ENCODE data around the gene TSHB. TPM values are rescaled to one million over a fixed set of nuclear protein-coding genes. Genes with fewer than 3 reads are reported as not detected.
A peak's percentile ranks its signal among the peaks of the same experiment; 100 is the strongest.

TSHB gene
- total RNA-seq, 1 experiment from 2014 or later = not detected

GRCh38 chr1:115052454-115053083, 22.9 kb downstream of the TSHB start:
- in situ Hi-C loops (cut with HindIII; ENCODE audit: low pct_unique_long_range_greater_than_20kb, low sequenced_read_pairs) = no loop called here
- DNase-seq (ENCODE audit: low read depth) = peak; percentile 52

DNA sequence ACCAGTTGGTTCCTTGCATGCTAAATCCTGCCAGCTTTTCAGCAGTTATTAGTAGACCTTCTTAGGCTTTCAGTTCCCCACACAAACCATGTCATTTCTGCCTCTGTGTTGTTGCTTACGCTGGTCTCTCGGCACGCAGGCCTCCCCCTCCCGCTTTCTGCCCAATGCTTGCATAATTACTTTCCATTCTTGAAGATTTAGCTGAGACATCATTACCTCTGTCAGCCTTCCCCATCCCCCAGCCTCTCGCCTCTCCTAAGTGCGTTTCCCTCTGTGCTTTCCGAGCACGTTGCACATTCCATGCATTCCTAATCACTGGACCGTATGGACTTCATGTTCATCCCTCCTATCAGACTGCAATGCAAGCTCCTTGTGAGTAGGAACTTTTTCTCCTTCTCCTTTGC, 26.8 kb downstream of the TSHB start:
- in situ Hi-C loops (cut with HindIII; ENCODE audit: low pct_unique_long_range_greater_than_20kb, low sequenced_read_pairs) = no loop called here
- DNase-seq (ENCODE audit: low read depth) = peak; percentile 90

DNA sequence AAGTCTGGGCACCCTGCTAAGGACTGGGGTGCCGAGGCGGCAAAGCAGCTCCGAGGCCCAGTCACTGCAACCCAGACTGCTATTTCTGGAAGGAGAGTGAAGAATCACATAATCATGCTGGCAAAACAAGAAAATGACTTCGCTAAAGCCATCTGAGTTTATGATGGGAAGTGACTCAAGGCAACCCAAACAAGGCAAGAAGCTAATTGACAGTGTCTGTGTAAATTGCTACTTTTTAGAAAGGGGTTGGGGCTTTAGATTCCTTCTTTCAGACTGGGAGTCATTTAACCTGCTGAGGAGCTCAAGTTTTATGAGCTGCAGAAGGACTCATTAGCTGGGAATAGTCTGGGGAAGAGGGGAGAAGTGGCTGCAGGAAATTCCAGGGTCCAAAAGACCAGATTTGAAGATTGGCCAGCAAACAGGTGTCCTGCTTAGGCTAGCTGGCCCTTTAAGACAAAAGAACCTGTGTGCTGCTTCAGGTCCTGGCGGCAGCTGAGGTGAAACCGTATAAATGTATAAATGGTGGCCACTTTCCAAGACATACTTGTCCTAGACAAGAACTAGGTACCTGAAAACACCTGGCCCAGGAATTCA, 28.1 kb downstream of the TSHB start:
- DNase-seq (ENCODE audit: low read depth) = no peak
- in situ Hi-C loops (cut with HindIII; ENCODE audit: low pct_unique_long_range_greater_than_20kb, low sequenced_read_pairs) = no loop called here

- DNase-seq (ENCODE audit: low read depth) = no peak
- in situ Hi-C loops (cut with HindIII; ENCODE audit: low pct_unique_long_range_greater_than_20kb, low sequenced_read_pairs) = no loop called here
Measured at GRCh38 chr1:115059316-115059715, 29.7 kb downstream of the TSHB start.

DNA sequence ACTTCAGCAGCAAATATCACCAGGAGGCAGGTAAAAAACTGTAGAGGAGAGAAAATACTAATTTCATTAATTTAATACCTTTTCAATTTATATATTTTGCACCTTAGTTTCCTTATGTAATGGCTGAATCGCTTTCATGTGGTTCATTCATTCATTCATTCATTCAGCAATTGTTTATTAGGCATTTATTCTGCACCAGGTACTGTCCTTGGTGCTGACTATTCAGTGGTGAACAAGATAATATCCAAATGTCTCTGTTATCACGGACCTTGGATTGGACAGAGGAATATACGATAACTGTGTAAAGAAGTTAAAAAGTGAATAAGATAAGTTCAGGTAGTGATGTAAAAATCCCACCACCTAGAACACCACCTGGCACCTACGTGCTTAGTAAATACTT, 30.9 kb downstream of the TSHB start:
- in situ Hi-C loops (cut with HindIII; ENCODE audit: low pct_unique_long_range_greater_than_20kb, low sequenced_read_pairs) = no loop called here
- no peak for DNase-seq (ENCODE audit: low read depth)

- in situ Hi-C loops (cut with HindIII; ENCODE audit: low pct_unique_long_range_greater_than_20kb, low sequenced_read_pairs) = no loop called here
- peak; percentile 62 for DNase-seq (ENCODE audit: low read depth)
Measured at GRCh38 chr1:115062542-115063004, 32.9 kb downstream of the TSHB start.

DNA sequence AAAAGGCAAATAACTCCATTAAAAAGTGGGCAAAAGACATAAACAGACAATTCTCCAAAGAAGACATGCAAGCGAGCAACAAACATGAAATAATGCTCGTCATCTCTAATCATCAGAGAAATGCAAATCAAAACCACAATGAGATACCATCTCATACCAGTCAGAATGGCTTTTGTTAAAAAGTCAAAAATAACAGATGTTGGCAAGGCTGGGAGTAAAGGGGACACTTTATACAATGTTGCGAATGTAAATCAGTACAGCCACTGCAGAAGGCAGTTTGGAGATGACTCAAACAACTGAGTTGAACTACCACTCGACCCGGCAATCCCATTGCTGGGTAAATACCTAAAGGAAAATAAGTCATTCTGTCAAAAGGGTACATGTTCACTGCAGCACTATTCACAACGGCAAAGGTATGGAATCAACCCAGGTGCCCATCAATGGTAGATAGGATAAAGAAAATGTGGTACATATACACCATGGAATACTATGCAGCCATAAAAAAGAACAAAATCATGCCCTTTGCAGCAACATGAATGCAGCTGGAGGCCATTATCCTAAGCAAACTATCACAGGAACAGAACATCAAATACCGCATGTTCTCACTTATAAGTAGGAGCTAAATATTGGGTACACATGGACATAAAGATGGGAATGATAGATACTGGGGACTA, 33.7 kb downstream of the TSHB start:
- in situ Hi-C loops (cut with HindIII; ENCODE audit: low pct_unique_long_range_greater_than_20kb, low sequenced_read_pairs) = no loop called here
- peak; percentile 18 for DNase-seq (ENCODE audit: low read depth)

- no peak for DNase-seq (ENCODE audit: low read depth)
- in situ Hi-C loops (cut with HindIII; ENCODE audit: low pct_unique_long_range_greater_than_20kb, low sequenced_read_pairs) = no loop called here
Measured at GRCh38 chr1:115064461-115064860, 34.8 kb downstream of the TSHB start.

- in situ Hi-C loops (cut with HindIII; ENCODE audit: low pct_unique_long_range_greater_than_20kb, low sequenced_read_pairs) = no loop called here
- DNase-seq (ENCODE audit: low read depth) = no peak
Measured at GRCh38 chr1:115065021-115065420, 35.4 kb downstream of the TSHB start.

DNA sequence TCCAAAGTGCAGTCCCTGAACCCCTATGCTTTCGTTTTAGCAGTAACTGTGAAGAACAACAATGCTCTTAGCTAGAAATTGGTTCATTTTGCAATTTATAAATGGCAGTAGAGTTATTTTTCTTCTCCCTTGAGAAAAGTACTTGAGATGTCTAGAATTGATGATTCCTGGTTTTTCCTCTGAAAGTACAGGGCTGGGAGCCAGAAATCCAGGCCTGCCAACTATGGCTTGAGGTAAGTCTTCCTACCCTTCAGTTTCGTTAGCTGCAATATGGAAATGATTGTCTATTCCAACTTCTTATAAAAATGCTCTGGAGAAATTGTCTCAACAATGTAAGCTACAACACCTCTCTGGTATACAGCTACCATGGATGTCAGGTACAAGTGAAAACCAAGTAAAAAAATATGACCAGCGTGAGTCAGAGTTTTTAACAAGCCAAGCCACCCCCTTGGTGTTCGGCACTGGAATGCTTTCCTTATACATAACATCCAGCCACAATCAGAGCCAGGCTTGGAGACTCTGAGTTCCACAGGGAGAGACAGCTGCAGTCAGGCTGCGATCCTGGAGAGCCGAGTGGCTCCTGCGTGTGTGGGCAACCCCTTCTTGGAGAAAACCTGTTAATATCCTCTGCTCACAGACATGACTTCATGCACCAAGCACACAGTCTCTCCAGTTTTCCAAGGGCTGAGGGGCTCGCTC, 37.7 kb downstream of the TSHB start:
- in situ Hi-C loops (cut with HindIII; ENCODE audit: low pct_unique_long_range_greater_than_20kb, low sequenced_read_pairs) = no loop called here
- no peak for DNase-seq (ENCODE audit: low read depth)

DNA sequence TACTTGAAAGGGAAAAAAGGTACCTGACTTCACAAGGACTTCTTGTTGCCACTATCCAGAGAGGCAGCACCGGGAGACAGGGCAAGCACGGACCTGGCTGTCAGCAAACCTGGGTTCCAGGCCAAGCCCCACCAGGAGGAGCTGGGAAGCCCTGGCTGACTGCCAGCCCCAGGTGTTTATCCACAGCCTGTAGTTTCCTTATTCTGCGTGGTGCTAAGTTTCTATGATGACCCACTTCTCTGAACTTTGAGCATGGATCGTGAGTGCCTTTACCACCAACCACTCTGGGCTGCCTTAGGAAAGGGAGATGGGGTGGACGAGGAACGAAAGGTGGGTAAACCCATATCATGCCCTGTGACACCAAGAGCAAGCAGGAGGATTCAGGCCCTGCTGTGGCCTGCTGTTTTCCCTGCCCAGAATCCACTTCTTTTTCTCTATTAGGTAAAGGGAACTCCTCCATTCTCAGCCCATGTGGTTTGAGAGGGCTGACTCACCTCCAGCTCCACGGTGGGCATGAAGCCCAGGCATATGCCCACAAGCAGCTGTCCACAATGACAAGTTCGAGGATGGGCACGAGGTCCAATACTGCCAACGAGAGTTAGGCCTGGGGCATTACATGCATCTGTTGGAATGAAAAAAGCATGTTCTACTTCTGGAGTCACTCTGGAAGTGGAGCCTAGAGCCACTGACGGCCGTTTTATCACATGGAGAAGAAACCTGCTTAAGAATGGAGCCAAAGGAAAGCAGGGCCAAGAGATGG, 39.4 kb downstream of the TSHB start:
- no peak for DNase-seq (ENCODE audit: low read depth)
- in situ Hi-C loops (cut with HindIII; ENCODE audit: low pct_unique_long_range_greater_than_20kb, low sequenced_read_pairs) = no loop called here

GRCh38 chr1:115069659-115070308, 40.2 kb downstream of the TSHB start:
- in situ Hi-C loops (cut with HindIII; ENCODE audit: low pct_unique_long_range_greater_than_20kb, low sequenced_read_pairs) = no loop called here
- no peak for DNase-seq (ENCODE audit: low read depth)

GRCh38 chr1:115071012-115071664, 41.5 kb downstream of the TSHB start:
- DNase-seq (ENCODE audit: low read depth) = no peak
- in situ Hi-C loops (cut with HindIII; ENCODE audit: low pct_unique_long_range_greater_than_20kb, low sequenced_read_pairs) = no loop called here

DNA sequence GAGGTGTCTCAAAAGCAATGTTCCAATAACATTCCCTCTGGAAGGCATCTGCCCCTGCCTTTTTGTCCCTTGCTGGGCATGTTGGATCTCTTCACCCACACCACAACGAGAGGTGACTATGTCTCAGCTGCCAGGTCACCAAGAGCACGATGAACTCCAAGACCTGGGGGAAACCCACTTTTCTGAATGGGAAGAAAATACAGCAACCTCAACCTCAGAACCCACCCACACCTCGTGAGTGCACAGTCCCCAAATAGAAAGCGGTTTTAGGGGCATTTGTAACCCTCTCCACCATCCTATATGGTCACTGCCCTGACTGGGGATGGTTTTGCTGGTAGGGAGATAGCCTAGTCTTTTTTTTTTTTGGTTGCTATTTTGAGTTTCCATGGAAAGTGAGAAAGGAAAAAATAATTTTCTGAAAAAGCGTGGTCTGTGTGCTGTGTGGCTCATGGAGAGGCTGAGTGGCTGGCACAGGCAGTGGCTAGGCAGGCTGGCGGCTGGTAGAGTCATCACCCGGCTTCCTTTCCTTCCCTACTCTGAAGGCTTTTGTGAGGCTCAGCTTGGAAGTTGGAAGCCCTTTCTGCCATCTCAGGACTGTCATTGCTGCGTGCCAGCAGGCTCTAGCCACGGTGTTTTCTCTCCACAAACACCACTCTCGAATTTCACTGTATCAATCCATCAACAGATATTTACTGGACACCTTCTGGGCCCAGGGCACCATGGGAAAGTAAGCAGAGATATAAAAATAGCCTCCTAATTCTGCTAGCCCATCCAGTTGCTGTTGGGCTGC, 43.9 kb downstream of the TSHB start:
- in situ Hi-C loops (cut with HindIII; ENCODE audit: low pct_unique_long_range_greater_than_20kb, low sequenced_read_pairs) = no loop called here
- DNase-seq (ENCODE audit: low read depth) = no peak

DNA sequence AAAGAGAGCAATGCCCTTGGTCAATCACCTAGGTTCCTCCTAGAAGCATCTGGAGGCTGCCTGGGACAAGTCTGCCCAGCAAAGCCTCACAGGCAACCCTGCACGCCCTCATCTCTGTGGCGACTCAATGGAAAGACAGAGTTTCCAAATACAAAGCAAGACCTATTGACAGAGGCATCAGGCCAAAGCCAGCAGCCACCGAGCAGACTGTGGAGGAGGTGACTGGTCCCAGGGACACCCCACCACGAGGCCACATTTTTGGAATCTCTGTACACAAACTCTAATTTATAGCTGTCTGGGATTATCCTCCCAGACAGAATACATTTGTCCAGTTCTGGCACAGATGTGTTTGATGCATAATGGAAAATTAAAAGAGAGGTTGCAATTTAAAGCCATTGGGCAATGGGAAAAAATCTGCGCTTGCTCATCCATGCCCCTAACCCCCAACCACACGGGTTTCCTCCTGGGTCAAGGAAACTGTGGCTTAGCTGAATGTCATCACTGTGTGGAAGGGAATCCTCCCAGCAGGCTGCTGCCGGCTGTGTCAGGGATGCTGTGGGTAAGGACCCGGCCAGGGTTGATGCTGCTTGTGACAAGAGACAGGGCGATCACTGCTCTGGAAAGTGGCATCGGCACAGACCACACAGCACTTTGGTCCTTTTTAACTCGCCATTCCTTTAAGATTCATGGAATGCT, 45.4 kb downstream of the TSHB start:
- in situ Hi-C loops (cut with HindIII; ENCODE audit: low pct_unique_long_range_greater_than_20kb, low sequenced_read_pairs) = no loop called here
- DNase-seq (ENCODE audit: low read depth) = no peak

GRCh38 chr1:115076384-115076915, 46.8 kb downstream of the TSHB start:
- in situ Hi-C loops (cut with HindIII; ENCODE audit: low pct_unique_long_range_greater_than_20kb, low sequenced_read_pairs) = no loop called here

More at GRCh38 chr1:115076384-115076915, 46.8 kb downstream of the TSHB start:
- no peak for DNase-seq (ENCODE audit: low read depth)

Measured in Caki2 (cell line).